Measurements from ENCODE around the gene PHF3.
"Not testable (repeated sequence)": the region's sequence is repeated elsewhere in the genome, so short reads cannot be mapped to it uniquely, and the experiment has no call there.

The PHF3 gene

GRCh38 chr6:63709148-63709547, 73.5 kb downstream of the PHF3 start:
- DNase-seq: no peak

DNA sequence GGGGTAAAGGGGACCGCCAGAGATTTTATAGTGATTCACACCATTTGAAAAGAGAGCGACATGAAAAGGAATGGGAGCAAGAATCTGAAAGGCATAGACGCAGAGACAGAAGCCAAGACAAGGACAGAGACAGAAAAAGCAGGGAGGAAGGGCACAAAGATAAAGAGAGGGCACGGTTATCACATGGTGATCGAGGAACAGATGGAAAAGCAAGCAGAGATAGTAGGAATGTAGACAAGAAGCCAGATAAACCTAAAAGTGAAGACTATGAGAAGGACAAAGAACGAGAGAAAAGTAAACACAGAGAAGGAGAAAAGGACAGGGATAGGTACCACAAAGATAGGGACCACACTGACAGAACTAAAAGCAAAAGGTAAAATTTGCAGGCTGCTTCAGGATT, 77.7 kb downstream of the PHF3 start:
- no peak for DNase-seq

DNA sequence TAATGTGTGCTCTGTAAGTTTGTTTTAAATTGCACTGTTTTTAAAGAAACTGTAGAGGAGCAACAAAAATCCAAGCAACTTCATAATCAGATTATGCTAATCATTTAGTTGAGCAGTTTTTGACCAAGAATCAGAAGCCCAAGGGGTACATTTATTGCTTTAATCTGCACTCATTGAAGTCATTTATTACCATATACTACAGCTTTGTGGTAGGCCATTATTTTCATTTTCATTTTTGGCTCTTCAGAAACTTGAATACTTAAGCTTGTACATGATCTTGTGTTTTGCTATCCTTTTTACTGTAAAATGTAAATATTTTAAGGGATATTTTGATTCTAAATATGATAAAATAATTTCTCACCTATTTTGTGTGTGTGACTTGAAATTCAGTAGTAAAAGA, 78.5 kb downstream of the PHF3 start:
- no peak for DNase-seq

GRCh38 chr6:63716169-63716568, 80.6 kb downstream of the PHF3 start:
- no peak for DNase-seq

GRCh38 chr6:63721181-63721580, 85.6 kb downstream of the PHF3 start:
- DNase-seq: no peak

DNA sequence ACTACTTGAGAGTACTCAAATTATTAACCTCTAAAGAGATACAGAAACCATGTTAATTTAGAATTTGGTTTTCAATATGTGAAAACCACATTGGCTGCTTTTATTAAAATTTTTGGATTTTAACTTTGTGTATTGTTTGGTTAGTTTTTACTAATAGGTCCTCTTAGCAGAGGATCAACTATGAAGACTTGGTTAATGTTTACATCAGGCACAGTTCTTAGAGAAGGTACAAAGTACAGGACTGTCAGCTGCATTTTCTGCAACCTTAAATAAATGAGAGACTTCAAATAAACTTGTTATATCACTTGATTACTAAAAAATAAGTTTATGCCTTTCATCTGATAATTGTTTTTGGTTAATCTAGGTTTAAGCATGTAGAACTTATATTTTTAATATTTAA, 89.1 kb downstream of the PHF3 start:
- DNase-seq: no peak

- no peak for DNase-seq
Measured at GRCh38 chr6:63730311-63730710, 94.7 kb downstream of the PHF3 start.

DNA sequence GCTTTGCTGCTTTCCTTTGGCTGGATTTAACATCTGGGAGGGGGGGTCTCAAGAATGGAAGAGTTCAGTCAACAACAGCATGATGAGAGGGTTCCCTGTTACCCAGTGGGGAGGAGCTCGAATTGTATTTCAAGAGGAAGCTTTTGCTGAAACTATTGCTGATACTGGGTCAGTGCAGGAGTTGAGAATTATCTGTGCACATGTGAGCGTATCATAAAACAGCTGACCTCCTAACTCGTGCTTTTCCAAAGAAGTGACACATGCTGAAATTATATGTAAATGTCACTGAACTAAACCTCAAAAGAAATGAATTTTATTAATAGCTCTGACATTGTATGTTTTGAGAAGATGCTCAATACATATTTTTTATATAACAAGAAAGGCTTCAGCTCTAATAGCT, 96.3 kb downstream of the PHF3 start:
- no peak for DNase-seq

DNA sequence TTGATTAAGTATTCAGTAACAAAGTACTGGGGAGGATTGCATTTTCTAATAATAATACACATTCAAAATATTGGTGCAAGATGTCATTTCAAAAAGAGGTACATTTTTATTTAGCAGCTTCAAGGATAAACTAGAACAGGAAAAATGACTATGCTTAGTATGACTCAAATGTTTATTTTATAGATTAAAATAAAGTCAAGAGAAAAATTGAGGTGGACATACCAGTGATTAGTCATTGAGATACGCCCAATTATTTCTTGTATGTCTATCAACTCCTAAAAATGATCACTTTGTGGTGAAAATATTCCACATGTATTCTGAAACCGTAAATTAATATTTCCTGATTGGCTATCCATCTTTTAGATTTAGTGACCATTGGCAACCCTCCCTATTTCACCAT, 96.7 kb downstream of the PHF3 start:
- no peak for DNase-seq

- DNase-seq: no peak
Measured at GRCh38 chr6:63734923-63735322, 99.3 kb downstream of the PHF3 start.

- DNase-seq: not testable (repeated sequence)
Measured at GRCh38 chr6:63738190-63738589, 102.6 kb downstream of the PHF3 start.

GRCh38 chr6:63739094-63739687, 103.6 kb downstream of the PHF3 start:
- DNase-seq: no peak

DNA sequence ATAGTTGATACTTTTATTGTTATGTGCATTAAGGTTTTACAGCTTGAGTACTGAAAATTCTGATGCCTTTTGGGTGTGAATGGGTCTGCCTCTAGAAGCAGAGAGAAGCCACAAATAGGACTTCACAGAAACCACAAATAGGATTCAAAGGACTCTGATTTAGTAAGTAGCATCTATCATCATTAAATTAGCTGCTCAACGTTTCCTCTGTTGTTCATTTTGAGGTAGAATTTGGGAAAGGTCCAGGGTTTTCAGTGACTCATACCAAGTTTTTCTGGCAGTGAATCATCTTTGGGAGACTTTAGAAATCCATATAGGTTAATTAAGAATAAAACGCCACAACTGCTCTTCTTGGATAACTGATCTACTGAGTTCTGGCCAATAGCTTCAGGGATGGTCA, 105.1 kb downstream of the PHF3 start:
- DNase-seq: no peak

GRCh38 chr6:63742060-63742459, 106.5 kb downstream of the PHF3 start:
- no peak for DNase-seq

- DNase-seq: no peak
Measured at GRCh38 chr6:63743691-63744090, 108.1 kb downstream of the PHF3 start.

DNA sequence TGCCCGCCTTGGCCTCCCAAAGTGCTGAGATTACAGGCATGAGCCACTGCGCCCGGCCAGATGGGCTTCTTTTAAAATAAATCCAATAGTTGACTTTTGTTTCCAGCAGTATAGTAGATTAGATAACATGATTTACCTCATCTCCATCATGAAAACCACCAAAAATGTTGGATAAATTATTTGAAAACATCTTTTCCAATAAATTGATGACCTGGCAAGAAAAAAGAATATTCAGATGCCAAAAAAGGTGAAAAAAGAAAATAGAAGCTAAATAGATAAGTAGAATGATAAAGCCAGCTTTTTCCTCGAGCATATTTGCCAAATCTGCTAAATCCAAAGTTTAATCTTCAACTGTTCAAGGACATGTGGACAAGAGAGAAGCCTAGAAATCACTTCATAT, 109.2 kb downstream of the PHF3 start:
- DNase-seq: no peak

DNA sequence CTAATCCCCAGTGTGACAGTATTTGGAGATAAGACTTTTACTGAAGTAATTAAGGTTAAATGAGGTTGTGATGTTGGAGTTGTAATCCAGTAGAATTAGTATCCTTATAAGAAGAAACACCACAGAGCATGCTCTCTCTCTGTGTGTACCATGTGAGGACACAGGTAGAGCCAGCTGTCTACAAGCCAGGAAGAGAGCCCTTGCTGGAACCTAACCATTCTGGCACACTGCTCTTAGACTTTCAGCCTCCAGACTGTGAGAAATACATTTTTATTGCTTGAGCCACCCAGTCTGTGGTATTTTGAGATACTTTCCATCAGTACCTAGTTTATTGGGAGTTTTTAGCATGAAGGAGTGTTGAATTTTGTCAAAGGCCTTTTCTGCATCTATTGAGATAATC, 110.2 kb downstream of the PHF3 start:
- DNase-seq: no peak

DNA sequence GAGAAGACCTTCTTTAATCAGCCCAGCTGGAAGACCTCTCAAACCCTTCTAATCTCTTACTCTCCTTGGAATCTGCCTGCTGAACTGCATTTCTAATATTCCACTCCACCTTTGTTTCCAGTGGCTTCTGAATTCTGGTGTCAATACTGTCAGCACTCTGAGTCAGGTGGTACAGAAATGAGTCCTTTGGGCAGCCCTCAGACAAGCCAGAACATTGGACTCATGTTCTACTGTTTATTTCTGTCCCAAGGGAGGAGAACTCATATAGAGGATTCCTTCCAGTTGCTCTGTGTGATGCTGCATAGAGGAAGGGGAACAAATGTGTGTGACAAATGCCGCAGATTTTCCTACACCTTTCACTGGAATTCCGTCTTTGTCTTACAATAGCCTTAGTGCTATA, 114.8 kb downstream of the PHF3 start:
- no peak for DNase-seq

DNA sequence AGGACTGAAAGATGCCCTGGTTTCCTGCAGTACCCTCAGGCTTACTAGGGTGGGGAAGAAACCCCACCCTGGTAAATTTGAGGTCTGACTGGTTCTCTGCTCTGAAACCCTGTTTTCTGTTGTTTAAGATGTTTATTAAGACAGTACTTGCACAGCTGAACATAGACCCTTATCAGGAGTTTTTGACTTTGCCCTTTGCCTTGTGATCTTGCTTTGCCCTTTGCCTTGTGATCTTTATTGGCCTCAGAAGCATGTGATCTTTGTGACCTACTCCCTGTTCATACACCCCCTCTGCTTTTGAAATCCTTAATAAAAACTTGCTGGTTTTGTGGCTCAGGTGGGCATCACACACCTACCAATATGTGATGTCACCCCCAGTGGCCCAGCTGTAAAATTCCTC, 121.7 kb downstream of the PHF3 start:
- DNase-seq: not testable (repeated sequence)

- no peak for DNase-seq
Measured at GRCh38 chr6:63757826-63758225, 122.2 kb downstream of the PHF3 start.

DNA sequence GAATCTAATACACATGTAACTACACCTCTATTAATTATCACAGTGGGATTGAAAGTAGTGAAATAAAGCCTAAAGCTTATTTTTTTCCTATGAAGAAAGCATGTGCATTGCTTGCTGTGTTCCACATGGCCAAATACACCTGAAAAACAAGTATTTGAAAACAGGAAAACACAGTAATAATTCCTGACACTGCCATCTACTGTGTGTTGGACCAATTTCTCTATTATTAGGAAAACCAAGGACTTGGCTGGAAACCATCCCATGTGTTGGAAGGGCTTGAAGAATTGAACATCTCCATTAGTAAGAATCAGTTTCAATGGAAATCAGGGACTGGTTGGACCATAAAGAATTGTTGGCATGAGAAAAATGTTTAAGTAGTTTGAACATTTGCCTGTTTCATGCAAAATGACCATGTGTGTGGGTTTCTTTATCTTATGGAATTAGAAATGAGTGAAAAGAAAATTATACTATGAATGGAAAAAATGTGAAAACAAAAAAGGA, 124.1 kb downstream of the PHF3 start:
- DNase-seq: no peak

GRCh38 chr6:63760199-63760598, 124.6 kb downstream of the PHF3 start:
- no peak for DNase-seq

GRCh38 chr6:63764318-63764916, 128.8 kb downstream of the PHF3 start:
- peak; percentile 61 for DNase-seq

Measured in CD4-positive, alpha-beta T cell treated with Interleukin-4 for 4 hours (primary cell).